Immature natural killer cell (primary cell): ENCODE measurements around the gene RUNX2. TPM values are rescaled to one million over a fixed set of nuclear protein-coding genes. Genes with fewer than 3 reads are reported as not detected.

Source experiments
- DNase-seq, 3 donors: peaks; one replicate each; pipeline ENCODE4 v3.0.0; 2022; ENCODE audit warnings: mixed read lengths in 1 of 3
- H3K27ac Mint-ChIP-seq, 6 donors: one replicate each; pipeline ENCODE4 v1.8.0; 2020; ENCODE audit warnings: mixed read lengths in 6 of 6, mild to moderate bottlenecking in 5 of 6, inconsistent platforms in 4 of 6, moderate library complexity in 3 of 6
- H3K27me3 Mint-ChIP-seq, 3 donors: one replicate each; pipeline ENCODE4 v1.8.0; 2020 to 2021; ENCODE audit warnings: low read depth in 3 of 3, mild to moderate bottlenecking in 3 of 3, mixed read lengths in 3 of 3, moderate library complexity in 3 of 3, inconsistent platforms in 1 of 3
- H3K36me3 Mint-ChIP-seq, 3 donors: one replicate each; pipeline ENCODE4 v1.8.0; 2020; ENCODE audit warnings: mixed read lengths in 3 of 3, inconsistent platforms in 2 of 3, mild to moderate bottlenecking in 2 of 3
- H3K4me1 Mint-ChIP-seq, 2 donors: one replicate each; pipeline ENCODE4 v1.8.0; 2020; ENCODE audit warnings: inconsistent platforms in 2 of 2, mild to moderate bottlenecking in 2 of 2, mixed read lengths in 2 of 2, moderate library complexity in 1 of 2
- H3K4me3 Mint-ChIP-seq, 5 donors: one replicate each; pipeline ENCODE4 v1.8.0; 2020; ENCODE audit warnings: mild to moderate bottlenecking in 5 of 5, mixed read lengths in 5 of 5, inconsistent platforms in 3 of 5, moderate library complexity in 3 of 5
- H3K9me3 Mint-ChIP-seq, 6 donors: one replicate each; pipeline ENCODE4 v1.8.0; 2020; ENCODE audit warnings: mild to moderate bottlenecking in 6 of 6, mixed read lengths in 6 of 6, inconsistent platforms in 4 of 6, moderate library complexity in 3 of 6
- polyA plus RNA-seq, 3 donors: library from polyadenylated mRNA; unstranded; fragments of 300-500 nt; fragmentation: Illumina TruSeq; gene quantifications; one replicate each; pipeline ENCODE4 v1.2.3, GENCODE V29; 2021

The RUNX2 gene
- polyA plus RNA-seq, 3 donors from 2014 or later, result 2.6 to 11.8 (median 4.4) TPM

DNA sequence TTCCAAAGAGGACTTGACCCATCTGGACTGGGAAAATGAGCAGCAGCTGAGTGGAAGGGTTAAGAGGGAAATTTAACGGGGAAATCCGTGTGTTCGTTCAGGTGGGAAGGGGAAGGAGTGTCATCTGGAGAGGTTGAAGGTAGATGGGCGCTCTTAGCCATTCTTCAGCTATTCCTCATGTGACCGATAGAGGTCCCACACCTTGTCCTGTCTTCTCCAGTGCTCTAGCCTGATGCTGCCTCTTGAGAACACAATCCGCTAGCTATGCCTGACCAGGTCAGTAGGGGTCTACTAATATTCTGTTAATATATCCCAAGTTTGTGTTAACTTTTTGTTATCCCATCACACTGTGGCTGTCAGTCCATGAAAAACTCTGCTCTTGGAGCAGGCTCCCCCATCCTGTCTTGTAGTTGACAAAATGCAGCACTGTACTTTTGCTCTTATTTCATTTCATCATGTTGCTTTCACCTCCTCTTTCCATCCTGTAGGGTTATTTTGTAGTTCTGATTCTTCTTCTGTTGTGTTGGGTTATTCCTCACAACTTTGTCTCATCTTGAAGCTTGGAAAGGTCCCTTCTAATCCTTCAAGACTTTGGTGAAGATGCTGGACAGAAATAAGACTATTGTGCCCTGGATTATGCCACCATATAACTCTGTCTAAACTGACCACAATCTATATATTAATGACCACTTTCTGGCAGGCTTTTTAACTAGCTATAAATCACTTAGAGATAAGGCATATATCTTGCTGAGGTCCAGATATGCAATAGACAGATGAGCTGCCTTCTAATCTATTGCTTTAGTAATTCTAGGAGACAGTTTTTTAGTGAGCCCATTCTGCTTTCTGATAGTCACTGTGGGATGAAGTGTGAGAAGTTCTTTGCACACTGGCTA lies 173.0 kb downstream of the RUNX2 start:
- peaks cover 8 to 29% of the 10 kb centered on the region in 2 donors for H3K4me1 Mint-ChIP-seq
- H3K9me3 Mint-ChIP-seq, result peaks cover 0 to 1% (median 0%) of the 10 kb centered on the region in 6 donors
- no peaks in the 10 kb centered on the region for H3K36me3 Mint-ChIP-seq
- peaks cover 0 to 3% (median 0%) of the 10 kb centered on the region in 3 donors for H3K27me3 Mint-ChIP-seq
- no peak for DNase-seq
- no peak overlapping the region for H3K4me3 Mint-ChIP-seq
- no peak overlapping the region for H3K27ac Mint-ChIP-seq

DNA sequence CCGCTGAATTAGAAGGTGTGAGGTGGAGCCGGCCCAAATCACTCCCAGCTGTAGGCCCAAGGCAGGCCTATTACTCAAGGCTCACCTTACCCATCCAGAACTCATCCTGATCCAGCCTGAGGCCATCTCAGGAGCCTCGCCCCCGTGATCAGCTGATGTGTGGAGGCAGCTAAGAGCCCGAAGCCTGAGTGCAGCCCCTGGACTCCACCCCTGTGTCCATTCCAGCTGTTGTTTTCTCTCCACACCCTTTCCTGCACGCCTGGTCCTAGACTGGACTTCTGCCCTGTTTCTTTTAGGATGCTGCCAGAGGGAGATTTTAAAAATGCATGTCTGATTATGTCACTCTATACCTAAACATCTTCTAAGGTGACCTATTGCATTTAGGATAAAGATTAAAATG lies 174.3 kb downstream of the RUNX2 start:
- H3K4me1 Mint-ChIP-seq, result peaks cover 3 to 16% of the 10 kb centered on the region in 2 donors
- H3K36me3 Mint-ChIP-seq, result no peaks in the 10 kb centered on the region
- H3K9me3 Mint-ChIP-seq, result peaks cover 0 to 1% (median 0%) of the 10 kb centered on the region in 6 donors
- no peak overlapping the region for H3K4me3 Mint-ChIP-seq
- H3K27ac Mint-ChIP-seq, result no peak overlapping the region
- H3K27me3 Mint-ChIP-seq, result no peaks in the 10 kb centered on the region
- no peak for DNase-seq

DNA sequence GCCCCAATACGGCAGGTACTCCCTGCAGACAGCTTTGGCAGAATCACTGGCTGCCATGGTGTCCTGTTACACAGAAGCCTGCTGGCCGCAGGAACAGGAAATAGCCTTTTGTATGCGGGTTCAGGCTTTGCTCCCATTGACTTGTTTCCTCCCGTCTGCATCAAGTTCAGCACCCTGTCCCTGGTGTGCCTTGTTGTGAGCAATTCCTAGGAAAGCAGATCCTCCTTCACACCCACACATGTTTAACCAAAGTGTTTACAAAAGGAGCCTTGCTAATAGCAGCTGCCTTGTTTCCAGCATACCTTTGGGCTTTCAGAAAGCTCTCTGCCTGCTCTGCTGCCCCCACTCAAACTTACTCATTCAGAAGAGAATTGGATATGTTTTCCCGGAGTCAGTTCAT lies 176.8 kb downstream of the RUNX2 start:
- Mint-ChIP-seq H3K4me1 (peaks cover 2 to 13% of the 10 kb centered on the region in 2 donors), H3K9me3 (peaks cover 0 to 1% (median 0%) of the 10 kb centered on the region in 6 donors), H3K4me3 (no peak overlapping the region), H3K36me3 (no peaks in the 10 kb centered on the region), H3K27ac (no peak overlapping the region), H3K27me3 (no peaks in the 10 kb centered on the region)
- no peak for DNase-seq

DNA sequence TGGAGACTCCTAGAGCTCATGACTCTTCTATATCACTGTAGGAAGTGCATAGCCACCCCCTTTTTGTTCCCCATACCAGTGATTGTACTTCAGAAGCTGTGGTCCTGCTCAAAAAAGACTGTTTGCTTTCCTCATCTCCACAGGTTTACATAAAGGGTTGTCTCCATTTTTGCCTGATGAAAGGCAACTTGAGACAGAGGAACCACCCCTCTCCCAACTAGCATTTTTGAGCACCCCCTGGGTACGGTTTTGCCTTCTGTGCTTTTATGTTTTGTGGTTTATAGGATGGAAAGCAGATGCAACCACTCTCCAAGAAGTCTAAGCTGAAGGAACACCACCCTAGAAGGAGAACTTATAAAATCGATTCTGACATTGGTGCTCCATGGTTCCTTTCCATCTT lies 177.3 kb downstream of the RUNX2 start:
- DNase-seq, result no peak
- Mint-ChIP-seq H3K4me3 (no peak overlapping the region), H3K36me3 (no peaks in the 10 kb centered on the region), H3K27me3 (no peaks in the 10 kb centered on the region), H3K27ac (no peak overlapping the region), H3K4me1 (peaks cover 2 to 13% of the 10 kb centered on the region in 2 donors), H3K9me3 (peaks cover 0 to 1% (median 0%) of the 10 kb centered on the region in 6 donors)

DNA sequence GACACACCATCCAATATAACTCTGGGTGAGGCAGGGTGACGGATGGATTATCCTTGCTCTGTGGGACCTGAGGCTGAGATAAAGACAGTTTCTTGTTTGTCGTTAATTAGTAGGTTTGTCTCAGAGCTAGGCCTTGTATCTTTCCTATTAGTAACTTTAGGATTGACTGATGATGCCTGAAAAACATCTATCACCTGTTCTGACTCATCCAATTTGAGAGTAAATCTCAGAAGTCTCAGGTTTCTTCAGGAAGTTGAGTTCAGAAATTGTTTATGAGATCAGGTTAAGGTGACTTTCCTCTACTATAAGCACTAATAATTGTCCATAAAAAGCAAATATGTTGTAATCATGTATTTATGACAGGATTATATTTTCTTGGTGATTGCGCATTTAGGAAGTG lies 179.1 kb downstream of the RUNX2 start:
- no peak overlapping the region for H3K27ac Mint-ChIP-seq
- no peak overlapping the region for H3K4me3 Mint-ChIP-seq
- H3K9me3 Mint-ChIP-seq, result peaks cover 0 to 1% (median 0%) of the 10 kb centered on the region in 6 donors
- no peak for DNase-seq
- peaks cover 2 to 13% of the 10 kb centered on the region in 2 donors for H3K4me1 Mint-ChIP-seq
- no peaks in the 10 kb centered on the region for H3K36me3 Mint-ChIP-seq
- H3K27me3 Mint-ChIP-seq, result peaks cover 0 to 1% (median 0%) of the 10 kb centered on the region in 3 donors

DNA sequence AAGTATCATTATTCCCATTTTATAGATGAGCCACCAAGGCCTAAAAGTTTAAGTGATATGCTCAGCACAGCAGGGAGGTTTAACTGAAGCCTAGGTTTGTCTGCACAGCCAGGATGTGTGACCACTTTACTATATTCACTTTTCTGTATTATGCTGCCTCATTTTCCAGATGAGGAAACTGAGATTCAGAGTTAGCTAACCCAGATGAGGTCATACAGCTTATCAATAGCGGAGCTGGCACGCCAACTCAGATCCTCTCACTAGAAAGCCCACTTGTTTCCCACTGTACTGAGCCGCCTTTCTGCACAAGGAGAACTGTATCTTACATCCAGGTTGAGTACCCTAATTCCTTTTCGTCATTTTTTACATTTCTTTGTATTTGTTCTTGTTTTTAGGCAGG lies 181.3 kb downstream of the RUNX2 start:
- no peak for DNase-seq
- H3K9me3 Mint-ChIP-seq, result no peaks in the 10 kb centered on the region
- H3K4me3 Mint-ChIP-seq, result no peak overlapping the region
- H3K4me1 Mint-ChIP-seq, result peaks cover 2 to 11% of the 10 kb centered on the region in 2 donors
- no peak overlapping the region for H3K27ac Mint-ChIP-seq
- H3K27me3 Mint-ChIP-seq, result peaks cover 0 to 1% (median 0%) of the 10 kb centered on the region in 3 donors
- no peaks in the 10 kb centered on the region for H3K36me3 Mint-ChIP-seq

DNA sequence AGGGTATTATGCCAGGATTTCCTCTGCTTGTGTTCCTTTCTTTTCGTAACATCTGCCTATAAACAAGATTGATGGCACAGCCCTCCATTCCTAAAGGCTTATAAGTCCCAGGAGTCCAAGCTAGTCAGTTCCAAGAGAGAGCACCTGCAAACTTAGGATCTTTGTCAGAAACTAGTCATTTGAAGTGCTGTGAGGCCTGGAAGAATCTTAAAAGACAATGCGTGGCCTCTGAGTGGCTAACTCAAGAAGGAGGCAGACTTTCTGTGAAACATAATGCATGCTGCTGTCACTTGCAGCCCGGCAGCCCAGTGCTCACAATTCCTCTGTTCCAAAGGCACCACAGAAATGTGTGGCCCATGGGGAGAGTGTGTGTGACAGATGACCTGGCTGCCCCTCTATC lies 184.6 kb downstream of the RUNX2 start:
- peaks cover 0 to 1% (median 0%) of the 10 kb centered on the region in 3 donors for H3K27me3 Mint-ChIP-seq
- H3K27ac Mint-ChIP-seq, result no peak overlapping the region

DNA sequence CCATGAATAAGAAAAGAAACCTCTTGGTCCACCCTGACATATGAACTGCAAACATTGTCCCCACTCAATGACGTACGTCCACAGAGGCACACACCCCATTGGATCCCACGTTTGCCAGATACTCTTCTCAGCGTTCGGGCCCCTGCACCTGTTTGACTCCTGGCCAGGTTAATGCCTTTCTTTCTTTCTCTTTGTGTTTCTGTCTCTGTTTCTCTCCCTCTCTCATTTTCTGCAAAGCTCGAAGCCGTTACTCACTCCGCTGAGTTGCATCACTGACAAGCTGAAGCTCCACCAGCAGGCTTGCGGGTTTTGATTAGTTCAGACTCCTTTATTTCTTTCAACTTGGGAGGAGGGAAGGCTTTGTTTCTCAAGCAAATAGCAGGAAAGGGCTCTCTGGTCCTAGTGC lies 185.1 kb downstream of the RUNX2 start:
- Mint-ChIP-seq H3K27ac (no peak overlapping the region), H3K4me1 (no peaks in the 10 kb centered on the region), H3K36me3 (peaks cover 0 to 5% (median 0%) of the 10 kb centered on the region in 3 donors), H3K9me3 (no peaks in the 10 kb centered on the region), H3K27me3 (peaks cover 0 to 1% (median 0%) of the 10 kb centered on the region in 3 donors), H3K4me3 (no peak overlapping the region)
- DNase-seq, result no peak

More for the DNA sequence above, 184.6 kb downstream of the RUNX2 start:
- H3K36me3 Mint-ChIP-seq, result peaks cover 0 to 5% (median 0%) of the 10 kb centered on the region in 3 donors
- H3K4me1 Mint-ChIP-seq, result no peaks in the 10 kb centered on the region
- H3K9me3 Mint-ChIP-seq, result no peaks in the 10 kb centered on the region
- no peak for DNase-seq
- no peak overlapping the region for H3K4me3 Mint-ChIP-seq

DNA sequence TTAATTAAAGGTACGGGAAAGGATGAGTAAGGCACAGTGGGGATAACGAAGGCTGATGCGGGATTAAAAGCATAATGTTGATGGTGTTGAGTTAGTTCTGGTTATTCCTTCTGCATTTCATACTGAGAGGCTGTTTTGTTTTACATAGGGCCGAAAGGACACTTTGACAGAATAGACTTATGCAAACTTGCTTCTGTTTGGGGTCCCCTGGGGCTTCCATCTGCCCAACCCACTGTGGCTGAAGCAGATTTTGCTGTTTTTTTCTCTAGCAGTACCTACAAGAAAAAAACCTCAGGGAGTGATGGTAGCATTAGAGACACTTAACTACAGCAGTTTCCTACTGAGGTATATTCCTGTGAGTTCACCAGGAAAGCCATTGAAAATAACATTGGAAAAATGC lies 185.7 kb downstream of the RUNX2 start:
- Mint-ChIP-seq H3K36me3 (peaks cover 0 to 5% (median 0%) of the 10 kb centered on the region in 3 donors), H3K4me3 (no peak overlapping the region), H3K9me3 (no peaks in the 10 kb centered on the region), H3K4me1 (no peaks in the 10 kb centered on the region), H3K27ac (no peak overlapping the region), H3K27me3 (peaks cover 0 to 1% (median 0%) of the 10 kb centered on the region in 3 donors)
- no peak for DNase-seq

DNA sequence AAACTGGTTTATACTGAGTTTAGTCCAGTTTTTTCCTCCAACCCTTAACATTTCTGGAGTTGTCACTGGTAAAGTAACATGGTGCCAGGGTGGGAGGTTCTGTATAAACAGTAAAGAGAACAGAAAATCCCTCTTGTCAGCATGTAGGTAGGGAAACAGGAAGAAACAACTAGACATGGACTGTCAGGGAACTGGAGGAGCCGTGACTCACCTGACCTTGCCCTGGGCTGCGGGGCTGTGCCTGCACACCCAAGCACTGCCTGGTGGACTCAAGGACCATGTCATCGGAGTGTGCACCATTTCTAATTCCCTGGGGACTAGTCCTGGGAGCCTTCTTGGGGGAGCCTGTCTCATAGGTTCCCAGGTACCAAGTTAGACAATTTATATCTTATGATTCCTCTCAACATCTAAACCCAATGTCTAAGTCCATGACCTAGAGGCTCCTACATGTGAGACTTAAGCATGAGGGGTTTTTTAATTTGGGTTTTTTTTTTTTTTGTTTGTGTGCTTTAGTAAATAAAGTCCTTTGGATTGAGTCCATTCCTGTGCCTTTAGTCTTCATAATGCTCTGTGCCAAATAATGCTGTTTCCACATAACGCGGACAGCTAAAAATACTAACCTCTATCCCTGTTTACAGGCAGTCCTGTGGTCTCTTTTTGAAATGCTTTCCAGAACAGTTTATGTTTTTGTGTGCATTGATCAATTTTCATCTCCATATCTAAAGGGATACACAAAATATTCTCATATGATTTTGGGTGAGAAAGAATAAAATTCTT lies 186.5 kb downstream of the RUNX2 start:
- Mint-ChIP-seq H3K27me3 (peaks cover 0 to 1% (median 0%) of the 10 kb centered on the region in 3 donors), H3K4me3 (no peak overlapping the region), H3K27ac (no peak overlapping the region), H3K9me3 (no peaks in the 10 kb centered on the region), H3K36me3 (peaks cover 0 to 5% (median 0%) of the 10 kb centered on the region in 3 donors), H3K4me1 (no peaks in the 10 kb centered on the region)
- no peak for DNase-seq

DNA sequence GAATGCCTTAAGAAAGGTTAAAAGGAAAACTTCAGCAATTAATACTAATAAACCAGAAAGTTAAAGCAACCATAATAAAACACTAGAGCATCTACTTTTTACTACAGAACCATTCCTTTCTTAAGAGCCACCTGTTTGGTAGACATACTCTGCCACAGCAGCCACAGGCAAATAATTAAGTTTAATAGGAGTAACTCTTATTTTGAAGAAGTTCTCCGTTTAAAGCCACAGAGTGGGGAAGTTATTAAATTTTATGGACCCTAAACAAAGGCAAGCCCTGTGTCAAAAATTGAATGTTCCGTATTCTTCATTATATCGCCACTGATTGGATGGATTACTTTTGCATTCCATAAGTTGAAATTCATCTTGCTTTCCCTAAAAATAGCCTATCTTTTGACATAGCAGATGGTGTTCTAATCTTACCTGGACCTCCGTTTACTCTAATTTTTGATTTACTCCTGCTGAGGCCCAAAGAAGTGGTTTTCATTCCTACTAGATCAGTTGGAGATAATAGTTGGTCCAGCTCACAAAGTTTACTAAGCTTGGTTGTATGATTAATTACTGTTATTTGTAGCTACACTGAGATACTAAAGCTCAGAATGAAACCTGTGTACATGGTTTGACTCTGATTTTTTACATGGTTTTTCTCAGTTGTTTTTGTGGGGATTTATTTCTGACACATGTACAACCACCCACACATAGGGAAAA lies 190.0 kb downstream of the RUNX2 start:
- Mint-ChIP-seq H3K36me3 (peaks cover 0 to 5% (median 0%) of the 10 kb centered on the region in 3 donors), H3K27me3 (peaks cover 0 to 2% (median 0%) of the 10 kb centered on the region in 3 donors), H3K4me3 (no peak overlapping the region), H3K4me1 (peaks cover 4 to 19% of the 10 kb centered on the region in 2 donors), H3K27ac (no peak overlapping the region), H3K9me3 (no peaks in the 10 kb centered on the region)
- DNase-seq, result no peak

DNA sequence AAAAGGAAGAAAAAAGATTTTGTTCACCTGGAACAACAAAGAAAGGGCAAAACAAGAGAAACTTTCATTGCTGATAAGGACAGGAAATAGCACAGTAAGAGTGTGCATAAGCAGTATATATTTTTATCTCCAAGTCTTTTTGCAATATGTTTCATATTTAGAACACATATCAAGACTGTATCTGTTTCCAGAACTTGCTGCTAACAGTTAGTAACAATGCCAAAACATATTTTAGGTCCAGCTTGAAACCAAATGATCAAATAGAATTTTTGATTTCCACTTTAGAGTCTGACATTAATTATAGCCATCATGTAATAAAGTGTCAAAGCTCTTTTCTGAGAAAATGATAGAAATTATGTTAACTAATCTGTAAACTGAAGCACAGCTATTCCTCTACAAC lies 193.1 kb downstream of the RUNX2 start:
- Mint-ChIP-seq H3K27me3 (peaks cover 0 to 2% (median 0%) of the 10 kb centered on the region in 3 donors), H3K9me3 (no peaks in the 10 kb centered on the region), H3K27ac (no peak overlapping the region), H3K36me3 (no peaks in the 10 kb centered on the region), H3K4me1 (peaks cover 4 to 19% of the 10 kb centered on the region in 2 donors), H3K4me3 (no peak overlapping the region)
- DNase-seq, result no peak

DNA sequence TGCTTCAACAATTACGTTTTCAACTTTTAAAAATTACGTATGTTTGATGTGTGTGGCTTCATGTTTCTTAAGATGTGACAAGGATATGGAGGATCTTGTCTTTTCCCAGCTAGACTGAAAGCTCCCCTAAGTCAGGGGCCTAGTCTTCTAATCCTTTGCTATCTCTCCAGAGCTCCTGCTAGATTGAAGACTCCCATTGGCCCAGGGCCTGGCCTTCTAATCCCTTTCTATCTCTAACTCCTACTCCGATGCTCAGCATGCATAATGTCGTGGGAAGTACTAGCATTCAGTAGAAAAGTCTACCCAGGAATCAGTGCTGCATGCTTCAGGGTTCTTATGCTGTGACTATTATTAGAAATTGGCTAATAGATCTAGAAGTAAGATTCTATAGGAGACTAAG lies 194.4 kb downstream of the RUNX2 start:
- DNase-seq, result no peak
- H3K36me3 Mint-ChIP-seq, result no peaks in the 10 kb centered on the region
- peaks cover 0 to 2% (median 0%) of the 10 kb centered on the region in 3 donors for H3K27me3 Mint-ChIP-seq
- no peaks in the 10 kb centered on the region for H3K9me3 Mint-ChIP-seq
- H3K4me1 Mint-ChIP-seq, result peaks cover 4 to 19% of the 10 kb centered on the region in 2 donors
- H3K27ac Mint-ChIP-seq, result no peak overlapping the region
- H3K4me3 Mint-ChIP-seq, result no peak overlapping the region
